Lower lobe of right lung (tissue), 2 donors: ENCODE results near the gene KCNRG. TPM values are rescaled to one million over a fixed set of nuclear protein-coding genes. Genes with fewer than 3 reads are reported as not detected.
A peak's percentile ranks its signal among the peaks of the same experiment; 100 is the strongest.

Experiments used
- ATAC-seq, 2 donors: fragments of 200-7000 bp; cut with Tn5 transposase; one replicate each; pipeline ENCODE4 v1.9.1; 2020 to 2022; ENCODE audit warnings: mild to moderate bottlenecking in 2 of 2, moderate library complexity in 2 of 2
- DNase-seq: peaks from one replicate; pipeline ENCODE4 v3.0.0-alpha.2; 2020
- H3K27ac ChIP-seq: fragments of 200-600 bp; one replicate; pipeline ENCODE4 v1.8.0; 2022
- H3K27me3 ChIP-seq: fragments of 200-600 bp; one replicate; pipeline ENCODE4 v1.8.0; 2022; ENCODE audit warnings: low read depth
- H3K36me3 ChIP-seq: fragments of 200-600 bp; one replicate; pipeline ENCODE4 v1.8.0; 2022; ENCODE audit warnings: mild to moderate bottlenecking
- H3K4me1 ChIP-seq: fragments of 200-600 bp; one replicate; pipeline ENCODE4 v1.8.0; 2022
- H3K4me3 ChIP-seq: fragments of 200-600 bp; one replicate; pipeline ENCODE4 v1.8.0; 2022; ENCODE audit warnings: mild to moderate bottlenecking
- H3K9me3 ChIP-seq: fragments of 200-600 bp; one replicate; pipeline ENCODE4 v1.8.0; 2022
- intact Hi-C: fragments of 100-400 bp; cut with DNase I; formaldehyde crosslinking; loops from one replicate; pipeline ENCODE4 v1.11.0; 2022
- long read RNA-seq: library from polyadenylated mRNA; unstranded; transcript quantifications from one replicate; pipeline ENCODE4 v2.0.0, GENCODE V29; 2021
- total RNA-seq: library from RNA; stranded (reverse); fragmentation: NEBNext Ultra II Directional; extraction: Animal tissue kit (Norgen Biotek cat#: 25700); gene quantifications from one replicate; pipeline ENCODE4 v1.2.1, GENCODE V29; 2021
- TF ChIP-seq, protein P1 (sequence below): fragments of 200-600 bp; IDR thresholded peaks from one replicate; pipeline ENCODE4 v1.8.0; 2022; ENCODE audit warnings: antibody characterized with exemption, mild to moderate bottlenecking
- donor health status: DM: no; HTN: yes; CAD: no; lungs with severe emphysema.

Gene KCNRG
- 2.7 TPM for total RNA-seq
- long read RNA-seq, partial matches to known transcripts: 0 of 10 reads
- long read RNA-seq, other reads (novel, unspliced or antisense): 7 of 10 reads

DNA sequence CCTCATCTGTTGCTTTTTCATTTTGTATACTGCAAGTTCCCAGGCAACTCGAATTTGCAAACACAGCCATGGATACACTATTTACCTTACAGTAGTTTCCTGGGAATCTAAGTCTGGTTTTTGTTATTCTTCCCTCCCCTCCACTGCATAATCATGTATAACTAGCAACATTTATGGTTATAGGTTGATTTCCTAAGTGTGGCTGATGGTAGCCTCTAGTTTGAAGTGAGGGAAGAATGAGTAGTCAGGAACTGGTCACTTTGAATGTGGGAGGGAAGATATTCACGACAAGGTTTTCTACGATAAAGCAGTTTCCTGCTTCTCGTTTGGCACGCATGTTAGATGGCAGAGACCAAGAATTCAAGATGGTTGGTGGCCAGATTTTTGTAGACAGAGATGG lies at the start of gene KCNRG:
Gene KCNRG, plus strand, starts transcription at position 187 of the 400 bp plus-strand sequence. Its CDS starts 50 bp downstream, at position 237.
- TF ChIP-seq, protein P1, sequence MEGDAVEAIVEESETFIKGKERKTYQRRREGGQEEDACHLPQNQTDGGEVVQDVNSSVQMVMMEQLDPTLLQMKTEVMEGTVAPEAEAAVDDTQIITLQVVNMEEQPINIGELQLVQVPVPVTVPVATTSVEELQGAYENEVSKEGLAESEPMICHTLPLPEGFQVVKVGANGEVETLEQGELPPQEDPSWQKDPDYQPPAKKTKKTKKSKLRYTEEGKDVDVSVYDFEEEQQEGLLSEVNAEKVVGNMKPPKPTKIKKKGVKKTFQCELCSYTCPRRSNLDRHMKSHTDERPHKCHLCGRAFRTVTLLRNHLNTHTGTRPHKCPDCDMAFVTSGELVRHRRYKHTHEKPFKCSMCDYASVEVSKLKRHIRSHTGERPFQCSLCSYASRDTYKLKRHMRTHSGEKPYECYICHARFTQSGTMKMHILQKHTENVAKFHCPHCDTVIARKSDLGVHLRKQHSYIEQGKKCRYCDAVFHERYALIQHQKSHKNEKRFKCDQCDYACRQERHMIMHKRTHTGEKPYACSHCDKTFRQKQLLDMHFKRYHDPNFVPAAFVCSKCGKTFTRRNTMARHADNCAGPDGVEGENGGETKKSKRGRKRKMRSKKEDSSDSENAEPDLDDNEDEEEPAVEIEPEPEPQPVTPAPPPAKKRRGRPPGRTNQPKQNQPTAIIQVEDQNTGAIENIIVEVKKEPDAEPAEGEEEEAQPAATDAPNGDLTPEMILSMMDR: no peak

GRCh38 chr13:49967456-49967855 lies 47.8 kb upstream of the KCNRG start:
- Histone ChIP-seq H3K36me3 (no peaks in the 10 kb centered on the region), H3K27ac (no peak overlapping the region), H3K4me3 (no peak overlapping the region), H3K4me1 (no peaks in the 10 kb centered on the region), H3K27me3 (no peaks in the 10 kb centered on the region), H3K9me3 (peaks cover 3% of the 10 kb centered on the region)
- ATAC-seq (no peak), DNase-seq (no peak)
- TF ChIP-seq, protein P1: no peak
- intact Hi-C loops: no loop called here

More for the DNA sequence above, at the start of gene KCNRG:
- Histone ChIP-seq H3K4me3 (no peak within 1 kb of the TSS), H3K27me3 (no peaks in the 10 kb centered on the region), H3K27ac (peak within 1 kb of the TSS; percentile 10), H3K4me1 (peaks cover 12% of the 10 kb centered on the region), H3K36me3 (peaks cover 52% of the 10 kb centered on the region), H3K9me3 (no peaks in the 10 kb centered on the region)
- DNase-seq: no peak
- intact Hi-C loops: no loop called here
- peak in 1 of 2 donors; percentile 21 for ATAC-seq

DNA sequence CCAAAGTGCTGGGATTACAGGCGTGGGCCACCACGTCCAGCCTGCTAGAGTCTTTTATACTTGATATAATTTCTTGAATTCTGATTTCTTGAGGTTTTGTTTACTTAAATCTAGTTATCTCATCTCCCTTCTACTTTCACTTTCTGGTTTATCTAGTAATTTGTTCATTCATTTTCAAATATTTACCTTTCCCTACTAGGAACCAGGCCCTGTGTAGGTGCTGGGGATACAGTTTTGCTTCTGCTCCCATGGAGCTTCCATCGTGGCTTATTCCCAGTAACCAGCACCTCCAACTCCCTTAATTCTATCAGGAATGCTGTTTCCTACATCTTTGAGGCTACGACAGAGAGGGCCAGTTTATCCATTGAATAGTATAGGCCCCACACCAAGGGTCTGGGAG lies 42.5 kb upstream of the KCNRG start:
- TF ChIP-seq, protein P1: no peak
- H3K27me3 ChIP-seq: no peaks in the 10 kb centered on the region
- H3K9me3 ChIP-seq: no peaks in the 10 kb centered on the region
- DNase-seq: no peak
- H3K4me3 ChIP-seq: no peak overlapping the region
- ATAC-seq: peak in 1 of 2 donors; percentile 49
- no peak overlapping the region for H3K27ac ChIP-seq
- H3K36me3 ChIP-seq: no peaks in the 10 kb centered on the region
- intact Hi-C loops: no loop called here
- H3K4me1 ChIP-seq: no peaks in the 10 kb centered on the region

DNA sequence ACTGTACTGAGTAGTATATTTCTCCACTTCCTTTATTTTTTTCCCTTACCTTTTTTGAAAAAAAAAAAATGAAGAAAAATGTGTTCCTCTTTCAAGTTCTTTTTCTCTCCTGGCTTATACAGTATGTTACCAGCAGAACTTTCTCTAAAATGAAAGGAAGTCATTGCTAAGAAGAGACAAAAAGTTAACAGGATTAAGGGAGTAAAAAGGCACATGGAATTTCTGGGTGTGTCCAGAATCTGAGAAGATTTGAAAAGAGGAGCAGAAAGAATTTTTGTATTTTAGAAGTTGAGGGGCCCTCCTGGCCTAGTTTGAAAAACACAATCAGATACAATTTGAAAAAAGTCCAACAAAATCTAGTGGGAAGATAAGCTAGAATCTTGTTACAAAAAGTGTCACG lies 39.4 kb upstream of the KCNRG start:
- intact Hi-C loops: no loop called here
- Histone ChIP-seq H3K9me3 (no peaks in the 10 kb centered on the region), H3K27me3 (no peaks in the 10 kb centered on the region), H3K4me1 (no peaks in the 10 kb centered on the region), H3K27ac (no peak overlapping the region), H3K36me3 (no peaks in the 10 kb centered on the region), H3K4me3 (no peak overlapping the region)
- no peak for ATAC-seq
- TF ChIP-seq, protein P1: no peak
- no peak for DNase-seq

- Histone ChIP-seq H3K27ac (no peak overlapping the region), H3K4me3 (no peak overlapping the region), H3K9me3 (no peaks in the 10 kb centered on the region), H3K27me3 (no peaks in the 10 kb centered on the region), H3K4me1 (no peaks in the 10 kb centered on the region), H3K36me3 (no peaks in the 10 kb centered on the region)
- intact Hi-C loops: no loop called here
- ATAC-seq (peak; percentile 88 to 89), DNase-seq (peak; percentile 79)
- TF ChIP-seq, protein P1: peak; percentile 87
Observed at GRCh38 chr13:49976314-49977258, 38.7 kb upstream of the KCNRG start.
